H1 (cell line): ENCODE data around the gene HOMER2.

ENCODE experiments used
- CEBPB ChIP-seq: IDR thresholded peaks from 2 replicates; pipeline ENCODE4 v1.6.1; 2012; ENCODE audit warnings: low read depth, low read length
- MAFK ChIP-seq: IDR thresholded peaks from 2 replicates; pipeline ENCODE4 v1.6.1; 2012; ENCODE audit warnings: low read depth, mild to moderate bottlenecking, improper control_type of control experiment, low read length
- POLR2A ChIP-seq, 2 experiments: IDR thresholded peaks; 1 replicate in 1 of 2; 2 replicates in 1 of 2; pipeline ENCODE4 v1.6.1; 2011; ENCODE audit warnings: low read depth in 2 of 2, low read length in 2 of 2, mild to moderate bottlenecking in 2 of 2; ENCODE audit errors: control extremely low read depth in 1 of 2
- POLR2AphosphoS5 ChIP-seq: IDR thresholded peaks from 2 replicates; pipeline ENCODE4 v1.6.1; 2011; ENCODE audit warnings: low read depth, low read length
- SIRT6 ChIP-seq: IDR thresholded peaks from one replicate; pipeline ENCODE4 v1.7.1; 2012; ENCODE audit warnings: low read length, inconsistent platforms
- SP1 ChIP-seq: IDR thresholded peaks from 2 replicates; pipeline ENCODE4 v1.6.1; 2011; ENCODE audit warnings: low read depth, low read length
- TF ChIP-seq, protein P1 (sequence below), 3 experiments: IDR thresholded peaks; 1 replicate in 2 of 3; 2 replicates in 1 of 3; pipeline versions ENCODE4 v1.5.1 to v1.6.1; 2011; ENCODE audit warnings: low read length in 3 of 3, mild to moderate bottlenecking in 3 of 3, inconsistent platforms in 2 of 3, low read depth in 1 of 3, moderate library complexity in 1 of 3; ENCODE audit not compliant: insufficient read depth in 1 of 3; ENCODE audit errors: control extremely low read depth in 1 of 3

DNA sequence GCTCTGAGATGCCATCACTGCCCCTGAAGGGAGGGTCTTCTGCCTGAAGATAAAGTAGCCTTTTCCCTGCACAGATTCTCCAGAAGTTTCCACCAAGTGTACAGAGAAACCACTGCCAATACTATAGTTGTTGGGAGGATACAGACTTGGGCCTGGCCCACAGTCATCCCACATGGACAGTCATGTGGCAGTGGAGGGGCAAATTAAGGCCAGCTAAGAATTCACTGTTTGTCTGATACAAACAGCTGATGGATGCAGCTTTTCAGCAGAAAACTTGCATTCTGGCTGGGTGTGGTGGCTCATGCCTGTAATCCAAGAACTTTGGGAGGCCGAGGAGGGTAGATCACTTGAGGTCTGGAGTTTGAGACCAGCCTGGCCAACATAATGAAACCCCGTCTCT, 22.1 kb downstream of the HOMER2 start:
- TF ChIP-seq, protein P1, sequence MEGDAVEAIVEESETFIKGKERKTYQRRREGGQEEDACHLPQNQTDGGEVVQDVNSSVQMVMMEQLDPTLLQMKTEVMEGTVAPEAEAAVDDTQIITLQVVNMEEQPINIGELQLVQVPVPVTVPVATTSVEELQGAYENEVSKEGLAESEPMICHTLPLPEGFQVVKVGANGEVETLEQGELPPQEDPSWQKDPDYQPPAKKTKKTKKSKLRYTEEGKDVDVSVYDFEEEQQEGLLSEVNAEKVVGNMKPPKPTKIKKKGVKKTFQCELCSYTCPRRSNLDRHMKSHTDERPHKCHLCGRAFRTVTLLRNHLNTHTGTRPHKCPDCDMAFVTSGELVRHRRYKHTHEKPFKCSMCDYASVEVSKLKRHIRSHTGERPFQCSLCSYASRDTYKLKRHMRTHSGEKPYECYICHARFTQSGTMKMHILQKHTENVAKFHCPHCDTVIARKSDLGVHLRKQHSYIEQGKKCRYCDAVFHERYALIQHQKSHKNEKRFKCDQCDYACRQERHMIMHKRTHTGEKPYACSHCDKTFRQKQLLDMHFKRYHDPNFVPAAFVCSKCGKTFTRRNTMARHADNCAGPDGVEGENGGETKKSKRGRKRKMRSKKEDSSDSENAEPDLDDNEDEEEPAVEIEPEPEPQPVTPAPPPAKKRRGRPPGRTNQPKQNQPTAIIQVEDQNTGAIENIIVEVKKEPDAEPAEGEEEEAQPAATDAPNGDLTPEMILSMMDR (IDR thresholded peaks at IDR 0.05; ENCODE audit: control extremely low read depth in 1 of 3, insufficient read depth in 1 of 3, low read depth in 1 of 3, low read length in 3 of 3), result no peak
- TF ChIP-seq SIRT6 (no peak), SP1 (no peak), CEBPB (no peak), MAFK (no peak), POLR2AphosphoS5 (no peak), POLR2A (IDR thresholded peaks at IDR 0.05; ENCODE audit: control extremely low read depth in 1 of 2, low read depth in 2 of 2, low read length in 2 of 2) (no peak)
